ENCODE data around the gene MTRFR. TPM values are rescaled to one million over a fixed set of nuclear protein-coding genes. Genes with fewer than 3 reads are reported as not detected.
"Not testable (repeated sequence)": the region's sequence is repeated elsewhere in the genome, so short reads cannot be mapped to it uniquely, and the experiment has no call there.

MTRFR gene
- total RNA-seq, 1 experiment from 2014 or later, result 21.0 TPM

GRCh38 chr12:123200414-123200813 lies 32.8 kb upstream of the MTRFR start:
- Mint-ChIP-seq H3K4me3 (ENCODE audit: unreplicated experiment) (no peak overlapping the region), H3K27me3 (ENCODE audit: insufficient read depth, unreplicated experiment) (no peaks in the 10 kb centered on the region), H3K9me3 (ENCODE audit: unreplicated experiment) (no peaks in the 10 kb centered on the region), H3K4me1 (ENCODE audit: low read depth, unreplicated experiment) (no peaks in the 10 kb centered on the region), H3K27ac (ENCODE audit: unreplicated experiment) (no peak overlapping the region), H3K36me3 (ENCODE audit: insufficient read depth, unreplicated experiment) (peaks cover 29% of the 10 kb centered on the region)
- intact Hi-C loops (cut with micrococcal nuclease; ENCODE audit: unreplicated experiment), result no loop called here
- Histone ChIP-seq H3K4me1 (no peaks in the 10 kb centered on the region), H3K4me3 (ENCODE audit: low read depth, low read length) (no peak overlapping the region), H3K27me3 (replicated peaks; ENCODE audit: control insufficient read depth, insufficient read depth, low read length) (no peaks in the 10 kb centered on the region), H3K9me3 (no peaks in the 10 kb centered on the region), H3K36me3 (ENCODE audit: control insufficient read depth, insufficient read depth, low read length) (no peaks in the 10 kb centered on the region)
- BruUV-seq (replicated peaks), result no TSS peak
- POLR2A ChIA-PET, result no interaction called here
- no peak for TF ChIP-seq CTCF (IDR thresholded peaks at IDR 0.05; ENCODE audit: insufficient read depth in 1 of 2, low read depth in 1 of 2, low read length in 1 of 2, severe bottlenecking in 1 of 2, unreplicated experiment in 1 of 2)
- CTCF ChIA-PET, result no interaction called here
- DNase-seq, result no peak

DNA sequence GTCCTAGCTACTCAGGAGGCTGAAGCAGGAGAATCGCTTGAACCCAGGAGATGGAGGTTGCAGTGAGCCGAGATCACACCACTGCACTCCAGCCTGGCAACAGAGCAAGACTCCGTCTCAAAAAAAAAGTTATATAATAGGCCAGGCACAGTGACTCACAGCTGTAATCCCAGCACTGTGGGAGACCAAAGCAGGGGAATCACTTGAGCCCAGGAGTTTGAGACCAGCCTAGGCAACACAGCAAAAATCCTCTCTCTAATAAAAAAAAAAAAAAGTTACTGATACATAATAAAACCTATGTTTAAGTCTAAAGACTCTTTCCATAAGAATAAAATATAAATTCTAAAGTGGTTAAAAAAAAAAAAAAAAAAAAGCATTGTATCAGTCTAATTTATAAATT lies 26.4 kb upstream of the MTRFR start:
- DNase-seq; H3K27me3 Mint-ChIP-seq (ENCODE audit: insufficient read depth, unreplicated experiment); H3K27me3 ChIP-seq (replicated peaks; ENCODE audit: control insufficient read depth, insufficient read depth, low read length); BruUV-seq (replicated peaks); H3K27ac Mint-ChIP-seq (ENCODE audit: unreplicated experiment); H3K4me1 ChIP-seq; H3K4me1 Mint-ChIP-seq (ENCODE audit: low read depth, unreplicated experiment); H3K36me3 ChIP-seq (ENCODE audit: control insufficient read depth, insufficient read depth, low read length); intact Hi-C loops (cut with micrococcal nuclease; ENCODE audit: unreplicated experiment); CTCF ChIA-PET; H3K4me3 Mint-ChIP-seq (ENCODE audit: unreplicated experiment); H3K9me3 ChIP-seq; POLR2A ChIA-PET; H3K4me3 ChIP-seq (ENCODE audit: low read depth, low read length); H3K9me3 Mint-ChIP-seq (ENCODE audit: unreplicated experiment): not testable (repeated sequence)
- peaks cover 29% of the 10 kb centered on the region for H3K36me3 Mint-ChIP-seq (ENCODE audit: insufficient read depth, unreplicated experiment)

DNA sequence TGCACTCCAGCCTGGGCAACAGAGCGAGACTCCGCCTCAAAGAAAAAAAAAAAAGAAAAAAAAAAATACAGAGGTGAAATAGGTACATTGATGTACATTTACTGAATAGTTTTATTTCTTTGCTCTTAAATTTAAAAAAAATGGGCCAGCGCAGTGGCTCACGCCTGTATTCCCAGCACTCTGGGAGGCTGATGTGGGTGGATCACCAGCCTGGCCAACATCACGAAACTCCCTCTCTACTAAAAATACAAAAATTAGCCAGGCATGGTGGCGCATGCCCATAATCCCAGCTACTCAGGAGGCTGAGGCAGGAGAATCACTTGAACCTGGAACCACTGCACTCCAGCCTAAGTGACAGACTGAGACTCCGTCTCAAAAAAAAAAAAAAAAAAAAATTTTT lies 25.4 kb upstream of the MTRFR start:
- CTCF ChIA-PET; BruUV-seq (replicated peaks); H3K4me3 ChIP-seq (ENCODE audit: low read depth, low read length); H3K9me3 Mint-ChIP-seq (ENCODE audit: unreplicated experiment); H3K27me3 Mint-ChIP-seq (ENCODE audit: insufficient read depth, unreplicated experiment); intact Hi-C loops (cut with micrococcal nuclease; ENCODE audit: unreplicated experiment); H3K9me3 ChIP-seq; H3K27ac Mint-ChIP-seq (ENCODE audit: unreplicated experiment); H3K4me3 Mint-ChIP-seq (ENCODE audit: unreplicated experiment); POLR2A ChIA-PET; DNase-seq; H3K4me1 ChIP-seq; H3K36me3 ChIP-seq (ENCODE audit: control insufficient read depth, insufficient read depth, low read length); H3K27me3 ChIP-seq (replicated peaks; ENCODE audit: control insufficient read depth, insufficient read depth, low read length); H3K4me1 Mint-ChIP-seq (ENCODE audit: low read depth, unreplicated experiment): not testable (repeated sequence)
- H3K36me3 Mint-ChIP-seq (ENCODE audit: insufficient read depth, unreplicated experiment), result peaks cover 29% of the 10 kb centered on the region

- Histone ChIP-seq H3K9me3 (no peaks in the 10 kb centered on the region), H3K4me1 (no peaks in the 10 kb centered on the region), H3K36me3 (ENCODE audit: control insufficient read depth, insufficient read depth, low read length) (no peaks in the 10 kb centered on the region; the same call in 1 of the 2 replicates), H3K4me3 (ENCODE audit: low read depth, low read length) (no peak overlapping the region), H3K27me3 (replicated peaks; ENCODE audit: control insufficient read depth, insufficient read depth, low read length) (no peaks in the 10 kb centered on the region)
- peaks cover 41% of the 10 kb centered on the region for H3K36me3 Mint-ChIP-seq (ENCODE audit: insufficient read depth, unreplicated experiment)
- H3K9me3 Mint-ChIP-seq (ENCODE audit: unreplicated experiment), result no peaks in the 10 kb centered on the region
- DNase-seq, result no peak
- ChIA-PET POLR2A (interaction anchor here (0.8 kb wide), 1 partner anchor 9 kb away, joined by 3 read pairs; no protein-coding TSS in a partner anchor), CTCF (interaction anchor here (2.6 kb wide), 1 partner anchor 15 kb away, joined by 7 read pairs; no protein-coding TSS in a partner anchor)
- intact Hi-C loops (cut with micrococcal nuclease; ENCODE audit: unreplicated experiment), result loop anchor here (5.0 kb wide), 1 partner anchor 61 kb away; no protein-coding TSS in a partner anchor
- BruUV-seq (replicated peaks), result no TSS peak
- no peaks in the 10 kb centered on the region for H3K4me1 Mint-ChIP-seq (ENCODE audit: low read depth, unreplicated experiment)
- H3K4me3 Mint-ChIP-seq (ENCODE audit: unreplicated experiment), result no peak overlapping the region
- no peak overlapping the region for H3K27ac Mint-ChIP-seq (ENCODE audit: unreplicated experiment)
- no peak for TF ChIP-seq CTCF (IDR thresholded peaks at IDR 0.05; ENCODE audit: insufficient read depth in 1 of 2, low read depth in 1 of 2, low read length in 1 of 2, severe bottlenecking in 1 of 2, unreplicated experiment in 1 of 2)
- H3K27me3 Mint-ChIP-seq (ENCODE audit: insufficient read depth, unreplicated experiment), result no peaks in the 10 kb centered on the region
Measured at GRCh38 chr12:123223241-123223668, 10.0 kb upstream of the MTRFR start.
